ELR (cell line): Measurements from ENCODE around the gene CNTNAP3.
"Not testable (repeated sequence)": the region's sequence is repeated elsewhere in the genome, so short reads cannot be mapped to it uniquely, and the experiment has no call there.

Experiments
- DNase-seq: peaks from one replicate; pipeline ENCODE4 v3.0.0-alpha.2; 2015; ENCODE audit warnings: low read depth

Gene CNTNAP3

GRCh38 chr9:39067683-39068082 lies 220.3 kb downstream of the CNTNAP3 start:
- DNase-seq = not testable (repeated sequence)

GRCh38 chr9:39062966-39063365 lies 225.0 kb downstream of the CNTNAP3 start:
- peak; percentile 25 for DNase-seq

- not testable (repeated sequence) for DNase-seq
Measured at GRCh38 chr9:39054453-39054852, 233.5 kb downstream of the CNTNAP3 start.

- DNase-seq = not testable (repeated sequence)
Measured at GRCh38 chr9:39046833-39047232, 241.1 kb downstream of the CNTNAP3 start.

GRCh38 chr9:39042352-39042803 lies 245.6 kb downstream of the CNTNAP3 start:
- DNase-seq = not testable (repeated sequence)

GRCh38 chr9:39041774-39042173 lies 246.2 kb downstream of the CNTNAP3 start:
- DNase-seq = not testable (repeated sequence)

GRCh38 chr9:39039148-39039547 lies 248.8 kb downstream of the CNTNAP3 start:
- DNase-seq = not testable (repeated sequence)

GRCh38 chr9:39038221-39038620 lies 249.7 kb downstream of the CNTNAP3 start:
- DNase-seq = not testable (repeated sequence)

- not testable (repeated sequence) for DNase-seq
Measured at GRCh38 chr9:39033849-39034248, 254.1 kb downstream of the CNTNAP3 start.

GRCh38 chr9:39030204-39031019 lies 257.6 kb downstream of the CNTNAP3 start:
- peak; percentile 59 for DNase-seq

GRCh38 chr9:39028855-39029254 lies 259.1 kb downstream of the CNTNAP3 start:
- not testable (repeated sequence) for DNase-seq

GRCh38 chr9:39028168-39028567 lies 259.8 kb downstream of the CNTNAP3 start:
- not testable (repeated sequence) for DNase-seq

GRCh38 chr9:39025911-39026588 lies 261.9 kb downstream of the CNTNAP3 start:
- DNase-seq = not testable (repeated sequence)
